HG02763 (cell line): Measurements from ENCODE around the gene PPID.
"Not testable (repeated sequence)": the region's sequence is repeated elsewhere in the genome, so short reads cannot be mapped to it uniquely, and the experiment has no call there.

Experiments used
- ATAC-seq: cut with Tn5 transposase; IDR thresholded peaks from one replicate; pipeline ENCODE4 v1.9.1; 2021; ENCODE audit warnings: mild to moderate bottlenecking, moderate library complexity; ENCODE audit not compliant: unreplicated experiment

PPID gene

GRCh38 chr4:158669310-158669709, 53.9 kb downstream of the PPID start:
- ATAC-seq = no peak

- no peak for ATAC-seq
Measured at GRCh38 chr4:158667651-158668198, 55.5 kb downstream of the PPID start.

- ATAC-seq = no peak
Measured at GRCh38 chr4:158666892-158667291, 56.3 kb downstream of the PPID start.

GRCh38 chr4:158664806-158665205, 58.4 kb downstream of the PPID start:
- no peak for ATAC-seq

GRCh38 chr4:158663707-158664625, 59.2 kb downstream of the PPID start:
- ATAC-seq = not testable (repeated sequence)

- ATAC-seq = not testable (repeated sequence)
Measured at GRCh38 chr4:158663255-158663654, 59.9 kb downstream of the PPID start.
